GM12874 (cell line): ENCODE results near the gene TMEM62.

Experiments
- CTCF ChIP-seq: IDR thresholded peaks from 2 replicates; pipeline ENCODE4 v1.5.1; 2011; ENCODE audit warnings: low read depth, mild to moderate bottlenecking, control low read depth, low read length, moderate library complexity; ENCODE audit not compliant: insufficient read depth

Gene TMEM62

GRCh38 chr15:43105077-43105736 is 28.2 kb upstream of the TMEM62 start:
- TF ChIP-seq CTCF: no peak

GRCh38 chr15:43105778-43106485 is 27.5 kb upstream of the TMEM62 start, which contains the start of gene UBR1:
Gene UBR1, minus strand, starts transcription at chr15:43106038. Its CDS starts 16 bp downstream, at chr15:43106022.
- no peak for TF ChIP-seq CTCF

GRCh38 chr15:43106486-43106829 is 26.9 kb upstream of the TMEM62 start:
- no peak for TF ChIP-seq CTCF

GRCh38 chr15:43107751-43108150 is 25.6 kb upstream of the TMEM62 start:
- no peak for TF ChIP-seq CTCF

- no peak for TF ChIP-seq CTCF
These were observed 22.0 kb upstream of the TMEM62 start for GRCh38 chr15:43111354-43111753.

- no peak for TF ChIP-seq CTCF
These were observed 15.1 kb upstream of the TMEM62 start for GRCh38 chr15:43118286-43118685.

GRCh38 chr15:43118829-43119228 is 14.6 kb upstream of the TMEM62 start:
- no peak for TF ChIP-seq CTCF
